ENCODE results near the gene NDUFB3.
"Not testable (repeated sequence)": the region's sequence is repeated elsewhere in the genome, so short reads cannot be mapped to it uniquely, and the experiment has no call there.

NDUFB3 gene

GRCh38 chr2:201114350-201114749, 42.5 kb downstream of the NDUFB3 start:
- Mint-ChIP-seq H3K4me3 (peak overlapping the region; percentile 97), H3K36me3 (ENCODE audit: low read depth) (peaks cover 13% of the 10 kb centered on the region), H3K27me3 (ENCODE audit: low read depth) (no peaks in the 10 kb centered on the region), H3K27ac (peak overlapping the region; percentile 99), H3K9me3 (no peaks in the 10 kb centered on the region), H3K4me1 (ENCODE audit: low read depth) (peaks cover 28% of the 10 kb centered on the region)

GRCh38 chr2:201114846-201115245, 43.0 kb downstream of the NDUFB3 start:
- Mint-ChIP-seq H3K4me3 (peak overlapping the region; percentile 97), H3K9me3 (no peaks in the 10 kb centered on the region), H3K36me3 (ENCODE audit: low read depth) (peaks cover 16% of the 10 kb centered on the region), H3K27me3 (ENCODE audit: low read depth) (no peaks in the 10 kb centered on the region), H3K4me1 (ENCODE audit: low read depth) (peaks cover 28% of the 10 kb centered on the region), H3K27ac (peak overlapping the region; percentile 99)

- Mint-ChIP-seq H3K36me3 (ENCODE audit: low read depth) (peaks cover 29% of the 10 kb centered on the region), H3K27ac (peak within 1 kb of the TSS; percentile 99), H3K4me1 (ENCODE audit: low read depth) (peaks cover 35% of the 10 kb centered on the region), H3K4me3 (peak within 1 kb of the TSS; percentile 97), H3K9me3 (no peaks in the 10 kb centered on the region), H3K27me3 (ENCODE audit: low read depth) (no peaks in the 10 kb centered on the region)
Observed at GRCh38 chr2:201116115-201116958, 44.5 kb downstream of the NDUFB3 start, which contains the start of gene CFLAR. Gene CFLAR, plus strand, starts transcription at chr2:201116164. Its CDS starts 13,702 bp downstream, at chr2:201129866.

GRCh38 chr2:201116959-201117734, 45.3 kb downstream of the NDUFB3 start:
- Mint-ChIP-seq H3K9me3 (no peaks in the 10 kb centered on the region), H3K4me1 (ENCODE audit: low read depth) (peaks cover 38% of the 10 kb centered on the region), H3K27me3 (ENCODE audit: low read depth) (no peaks in the 10 kb centered on the region), H3K4me3 (peak overlapping the region; percentile 97), H3K36me3 (ENCODE audit: low read depth) (peaks cover 35% of the 10 kb centered on the region), H3K27ac (peak overlapping the region; percentile 94)

GRCh38 chr2:201117735-201118094, 45.9 kb downstream of the NDUFB3 start:
- peak overlapping the region; percentile 97 for H3K4me3 Mint-ChIP-seq
- H3K27ac Mint-ChIP-seq = peak overlapping the region; percentile 94
- H3K4me1 Mint-ChIP-seq (ENCODE audit: low read depth) = peaks cover 43% of the 10 kb centered on the region
- not testable (repeated sequence) for H3K27me3 Mint-ChIP-seq (ENCODE audit: low read depth); H3K9me3 Mint-ChIP-seq
- H3K36me3 Mint-ChIP-seq (ENCODE audit: low read depth) = peaks cover 40% of the 10 kb centered on the region

- Mint-ChIP-seq H3K9me3 (no peaks in the 10 kb centered on the region), H3K27ac (peak overlapping the region; percentile 94), H3K4me3 (peak overlapping the region; percentile 97), H3K36me3 (ENCODE audit: low read depth) (peaks cover 44% of the 10 kb centered on the region), H3K27me3 (ENCODE audit: low read depth) (no peaks in the 10 kb centered on the region), H3K4me1 (ENCODE audit: low read depth) (peaks cover 47% of the 10 kb centered on the region)
Observed at GRCh38 chr2:201118121-201118960, 46.5 kb downstream of the NDUFB3 start.

- H3K4me3 Mint-ChIP-seq = peak overlapping the region; percentile 97
- peaks cover 51% of the 10 kb centered on the region for H3K4me1 Mint-ChIP-seq (ENCODE audit: low read depth)
- H3K27ac Mint-ChIP-seq = peak overlapping the region; percentile 94
- no peaks in the 10 kb centered on the region for H3K9me3 Mint-ChIP-seq
- H3K27me3 Mint-ChIP-seq (ENCODE audit: low read depth) = no peaks in the 10 kb centered on the region
- H3K36me3 Mint-ChIP-seq (ENCODE audit: low read depth) = peaks cover 51% of the 10 kb centered on the region
Observed at GRCh38 chr2:201118961-201119854, 47.4 kb downstream of the NDUFB3 start.

GRCh38 chr2:201122276-201122675, 50.5 kb downstream of the NDUFB3 start:
- Mint-ChIP-seq H3K27me3 (ENCODE audit: low read depth) (no peaks in the 10 kb centered on the region), H3K4me3 (peak overlapping the region; percentile 97), H3K36me3 (ENCODE audit: low read depth) (peaks cover 57% of the 10 kb centered on the region)

GRCh38 chr2:201126308-201127151, 54.7 kb downstream of the NDUFB3 start:
- no peaks in the 10 kb centered on the region for H3K9me3 Mint-ChIP-seq
- H3K4me3 Mint-ChIP-seq = peak overlapping the region; percentile 97
- no peaks in the 10 kb centered on the region for H3K27me3 Mint-ChIP-seq (ENCODE audit: low read depth)
- peaks cover 60% of the 10 kb centered on the region for H3K36me3 Mint-ChIP-seq (ENCODE audit: low read depth)
- peak overlapping the region; percentile 96 for H3K27ac Mint-ChIP-seq
- H3K4me1 Mint-ChIP-seq (ENCODE audit: low read depth) = peaks cover 71% of the 10 kb centered on the region

More at GRCh38 chr2:201122276-201122675, 50.5 kb downstream of the NDUFB3 start:
- Mint-ChIP-seq H3K9me3 (no peaks in the 10 kb centered on the region), H3K27ac (peak overlapping the region; percentile 96), H3K4me1 (ENCODE audit: low read depth) (peaks cover 59% of the 10 kb centered on the region)

- Mint-ChIP-seq H3K27ac (peak overlapping the region; percentile 96), H3K9me3 (no peaks in the 10 kb centered on the region), H3K4me1 (ENCODE audit: low read depth) (peaks cover 72% of the 10 kb centered on the region), H3K4me3 (peak overlapping the region; percentile 97), H3K36me3 (ENCODE audit: low read depth) (peaks cover 58% of the 10 kb centered on the region), H3K27me3 (ENCODE audit: low read depth) (no peaks in the 10 kb centered on the region)
Observed at GRCh38 chr2:201127152-201127511, 55.3 kb downstream of the NDUFB3 start.

GRCh38 chr2:201127570-201127969, 55.8 kb downstream of the NDUFB3 start:
- no peaks in the 10 kb centered on the region for H3K9me3 Mint-ChIP-seq
- peak overlapping the region; percentile 97 for H3K4me3 Mint-ChIP-seq
- peaks cover 56% of the 10 kb centered on the region for H3K36me3 Mint-ChIP-seq (ENCODE audit: low read depth)
- peak overlapping the region; percentile 96 for H3K27ac Mint-ChIP-seq
- H3K27me3 Mint-ChIP-seq (ENCODE audit: low read depth) = no peaks in the 10 kb centered on the region
- peaks cover 70% of the 10 kb centered on the region for H3K4me1 Mint-ChIP-seq (ENCODE audit: low read depth)

- Mint-ChIP-seq H3K27ac (peak overlapping the region; percentile 96), H3K4me1 (ENCODE audit: low read depth) (peaks cover 70% of the 10 kb centered on the region), H3K9me3 (no peaks in the 10 kb centered on the region), H3K27me3 (ENCODE audit: low read depth) (no peaks in the 10 kb centered on the region), H3K4me3 (peak overlapping the region; percentile 97), H3K36me3 (ENCODE audit: low read depth) (peaks cover 58% of the 10 kb centered on the region)
Observed at GRCh38 chr2:201128033-201128432, 56.2 kb downstream of the NDUFB3 start.
